MM.1S (cell line): ENCODE data around the gene ZKSCAN8.

Experiments used
- CTCF ChIP-seq: fragments of 300-600 bp; sonication (generic); IDR thresholded peaks from 2 replicates; pipeline ENCODE4 v1.5.1; 2016; ENCODE audit warnings: antibody characterized with exemption, low read length, mixed read lengths
- EZH2 ChIP-seq: fragments of 300-600 bp; sonication (generic); optimal IDR thresholded peaks from 2 replicates; pipeline ENCODE3; 2017; ENCODE audit warnings: low read depth, mild to moderate bottlenecking, antibody characterized with exemption, low read length, mixed read lengths
- EZH2phosphoT487 ChIP-seq: fragments of 300-600 bp; sonication (generic); IDR thresholded peaks from 2 replicates; pipeline ENCODE4 v1.6.1; 2018; ENCODE audit warnings: antibody characterized with exemption, low read length

DNA sequence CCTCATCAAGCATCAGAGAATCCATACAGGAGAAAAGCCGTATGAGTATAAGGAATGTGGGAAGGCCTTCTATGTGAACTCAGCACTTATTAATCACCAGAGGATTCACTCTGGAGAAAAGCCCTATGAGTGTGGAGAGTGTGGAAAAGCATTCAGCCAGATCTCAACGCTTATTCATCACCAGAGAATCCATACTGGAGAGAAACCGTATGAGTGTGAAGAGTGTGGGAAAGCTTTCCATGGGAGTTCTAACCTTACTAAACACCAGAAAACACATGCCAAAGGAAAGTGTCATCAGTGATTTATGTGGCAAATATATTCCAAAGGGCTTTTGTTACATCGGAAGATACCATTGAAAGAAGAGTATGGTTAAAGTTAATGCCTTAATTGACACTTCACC is 25.4 kb downstream of the ZKSCAN8 start:
- TF ChIP-seq CTCF (no peak), EZH2 (no peak), EZH2phosphoT487 (no peak)
